Measurements from ENCODE around the gene OR5L2.
"Not testable (repeated sequence)": the region's sequence is repeated elsewhere in the genome, so short reads cannot be mapped to it uniquely, and the experiment has no call there.

Gene OR5L2

DNA sequence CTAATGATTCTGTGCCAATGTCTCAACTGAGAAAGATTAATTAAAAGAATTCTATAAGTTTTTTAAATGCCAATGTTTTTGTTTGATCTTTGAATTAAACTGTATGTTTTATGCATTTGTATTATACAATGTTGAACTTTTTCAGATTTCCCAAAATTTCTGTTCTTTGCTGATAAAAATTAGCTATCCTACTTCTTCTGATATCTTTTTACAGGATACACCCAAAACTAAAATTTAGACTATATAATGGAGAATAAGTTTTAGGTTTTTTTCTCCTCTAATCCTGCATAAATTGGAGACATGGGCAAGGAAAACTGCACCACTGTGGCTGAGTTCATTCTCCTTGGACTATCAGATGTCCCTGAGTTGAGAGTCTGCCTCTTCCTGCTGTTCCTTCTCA is at the start of gene OR5L2:
OR5L2 (plus strand) TSS at position 301 of the 400 bp plus-strand sequence; CDS start at position 301, 0 bp downstream.
- DNase-seq = no peak

DNA sequence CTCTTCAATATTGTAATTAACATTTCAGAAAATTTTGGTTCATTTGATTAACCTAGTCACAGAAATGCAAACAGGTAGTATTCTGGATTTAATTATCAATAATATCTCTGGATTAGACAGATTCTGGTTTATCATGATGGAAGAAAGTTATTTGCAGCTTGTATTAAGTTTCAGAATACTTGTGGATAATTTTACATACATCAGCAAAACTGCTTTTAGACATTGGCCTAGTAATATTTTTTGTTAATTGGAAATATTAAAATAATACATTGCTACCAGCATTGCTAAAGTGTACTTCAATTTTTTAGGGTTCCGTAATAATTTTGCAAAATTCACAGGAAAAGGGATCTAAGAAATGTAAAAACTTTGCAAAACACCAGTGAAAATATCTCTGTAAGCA is 35.4 kb upstream of the OR5L2 start:
- DNase-seq = no peak

DNA sequence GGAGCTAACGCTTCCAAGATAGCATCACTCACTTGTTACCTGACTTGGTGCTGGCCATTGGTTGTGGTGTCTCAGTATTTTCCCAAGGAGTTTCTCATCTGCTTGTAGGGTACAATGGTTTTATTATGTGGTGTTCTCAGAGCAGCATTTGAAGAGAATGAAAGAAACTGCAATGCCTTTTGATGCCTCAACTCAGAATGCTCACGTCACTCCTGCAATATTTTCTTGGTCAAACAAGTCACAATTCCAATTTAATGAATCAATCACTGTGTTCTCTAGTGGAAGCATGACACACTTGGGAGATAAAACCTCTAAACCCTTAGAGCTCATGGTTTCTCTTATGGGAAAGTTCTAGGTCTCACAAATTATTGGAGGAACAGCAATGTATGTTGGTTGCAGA is 33.7 kb upstream of the OR5L2 start:
- no peak for DNase-seq

DNA sequence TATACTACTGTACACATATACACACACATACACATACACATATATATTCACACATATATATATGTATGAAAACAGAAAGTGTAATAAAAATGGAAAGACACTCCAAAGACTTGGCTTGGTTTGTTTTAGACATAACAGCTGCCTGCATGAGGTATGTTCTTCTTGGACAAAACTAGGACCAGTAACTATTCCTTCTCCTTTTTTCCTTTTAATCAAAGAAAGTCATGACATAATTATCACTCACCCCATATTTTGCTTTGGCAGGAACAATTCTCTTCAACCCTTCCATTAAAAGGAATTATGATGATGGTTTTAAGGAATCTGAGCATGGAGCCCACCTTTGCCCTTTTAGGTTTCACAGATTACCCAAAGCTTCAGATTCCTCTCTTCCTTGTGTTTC is 31.8 kb upstream of the OR5L2 start, which contains the start of gene OR5D14:
OR5D14 (plus strand) TSS at position 301 of the 400 bp plus-strand sequence; CDS start at position 301, 0 bp downstream.
- DNase-seq = no peak

DNA sequence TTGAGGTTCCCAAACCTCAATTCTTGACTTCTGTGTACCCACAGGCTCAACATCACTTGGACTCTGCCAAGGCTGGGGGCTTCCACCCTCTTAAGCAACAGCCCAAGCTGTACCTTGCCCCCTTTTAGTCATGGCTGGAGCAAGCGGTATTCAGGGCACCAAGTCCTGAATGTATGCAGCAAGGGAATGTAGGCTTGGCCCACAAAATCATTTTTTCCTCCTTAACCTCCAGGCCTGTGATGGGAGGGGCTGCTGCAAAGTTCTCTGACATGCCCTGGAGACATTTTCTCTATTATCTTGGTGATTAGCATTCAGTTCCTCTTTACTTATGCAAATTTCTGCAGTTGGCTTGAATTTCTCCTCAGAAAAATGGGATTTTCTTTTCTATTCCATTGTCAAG is 20.8 kb upstream of the OR5L2 start:
- no peak for DNase-seq

DNA sequence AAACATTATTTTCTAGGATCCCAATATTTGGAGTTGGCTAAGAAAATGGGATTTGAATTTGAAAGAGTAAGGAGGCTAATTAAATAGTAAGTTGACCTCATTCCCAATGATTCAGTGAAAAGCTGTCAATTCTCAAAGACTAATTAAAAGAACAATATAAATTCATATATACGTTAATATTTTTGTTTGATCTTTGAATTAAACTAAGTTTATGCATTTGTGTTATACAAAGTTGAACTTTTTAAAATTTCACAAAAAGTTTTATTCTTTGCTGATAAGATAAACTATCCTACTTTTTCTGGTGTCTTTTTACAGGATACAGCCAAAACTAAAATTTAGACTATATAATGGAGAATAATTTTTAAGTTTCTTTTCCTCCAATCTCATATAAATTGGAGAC is 16.0 kb upstream of the OR5L2 start, which contains the start of gene OR5L1:
OR5L1 (plus strand) TSS at position 301 of the 400 bp plus-strand sequence. CDS start 100 bp downstream, outside the sequence.
- no peak for DNase-seq

DNA sequence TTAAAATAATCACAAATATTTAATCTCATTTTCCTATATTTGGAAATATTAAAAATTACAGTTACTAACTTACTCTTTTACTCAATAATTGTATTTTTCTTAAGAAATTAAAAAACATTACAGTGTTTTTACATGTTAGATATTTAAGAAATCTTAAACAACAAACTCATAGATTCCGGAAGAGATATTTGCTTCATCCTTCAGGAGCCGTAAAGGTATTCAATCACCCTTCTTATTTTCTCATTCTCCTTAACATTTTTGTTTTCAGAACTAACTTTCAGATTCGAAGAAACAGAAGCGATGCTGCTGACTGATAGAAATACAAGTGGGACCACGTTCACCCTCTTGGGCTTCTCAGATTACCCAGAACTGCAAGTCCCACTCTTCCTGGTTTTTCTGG is 7.7 kb upstream of the OR5L2 start, which contains the start of gene OR5D18:
OR5D18 (plus strand) TSS at position 301 of the 400 bp plus-strand sequence; CDS start at position 301, 0 bp downstream.
- DNase-seq = no peak

DNA sequence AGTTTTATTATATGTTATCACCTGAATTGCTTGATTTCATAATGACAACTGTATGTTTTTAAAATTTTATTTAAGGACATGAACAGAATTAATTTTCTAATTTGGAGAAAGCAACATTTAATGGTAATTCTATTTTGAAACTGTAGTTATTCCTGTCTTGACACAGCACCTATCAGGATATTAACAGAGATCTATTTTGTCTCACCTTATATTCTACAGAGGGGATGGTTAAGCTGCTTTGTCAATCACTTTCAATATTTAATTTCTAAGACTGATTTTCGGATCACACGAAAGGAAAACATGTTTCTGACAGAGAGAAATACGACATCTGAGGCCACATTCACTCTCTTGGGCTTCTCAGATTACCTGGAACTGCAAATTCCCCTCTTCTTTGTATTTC is 11.4 kb downstream of the OR5L2 start, which contains the start of gene OR5D16:
OR5D16 (plus strand) TSS at position 301 of the 400 bp plus-strand sequence; CDS start at position 301, 0 bp downstream.
- DNase-seq = no peak

DNA sequence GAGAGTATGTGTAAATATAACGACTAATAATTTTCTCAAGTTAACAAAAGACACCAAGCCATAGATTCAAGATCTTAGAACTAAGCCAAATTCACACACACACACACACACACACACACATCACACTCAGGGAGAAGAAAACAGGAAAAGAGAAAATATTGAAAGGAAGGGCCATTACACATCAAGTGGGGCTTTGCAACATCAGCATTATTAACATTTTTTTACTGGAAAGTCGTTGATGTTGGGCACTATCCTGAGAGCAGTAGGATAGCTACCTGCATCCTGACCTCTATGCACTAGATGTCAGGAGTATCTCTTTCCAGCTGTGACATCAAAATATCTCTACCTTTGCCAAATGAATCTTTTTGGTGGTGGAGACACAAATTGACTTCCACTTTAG is 20.4 kb downstream of the OR5L2 start:
- DNase-seq = no peak

DNA sequence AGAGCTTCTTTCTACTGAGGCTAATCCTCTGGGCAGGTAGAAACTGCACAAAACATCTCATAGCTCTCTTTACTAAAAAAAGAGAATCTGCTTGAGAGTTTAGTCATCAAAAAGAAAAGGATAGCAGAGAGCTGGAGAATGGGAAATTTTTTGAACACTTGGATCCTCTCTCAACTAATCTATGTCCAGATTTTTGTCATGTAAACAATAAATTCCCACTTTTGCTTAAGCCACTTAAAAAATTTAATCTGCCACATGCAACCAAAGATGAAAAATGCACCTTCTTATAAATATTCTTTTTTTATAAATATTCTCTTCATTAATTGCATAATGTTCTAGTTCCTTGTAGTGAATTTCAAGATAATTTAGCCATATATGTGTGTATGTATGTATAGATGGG is 22.0 kb downstream of the OR5L2 start:
- no peak for DNase-seq

DNA sequence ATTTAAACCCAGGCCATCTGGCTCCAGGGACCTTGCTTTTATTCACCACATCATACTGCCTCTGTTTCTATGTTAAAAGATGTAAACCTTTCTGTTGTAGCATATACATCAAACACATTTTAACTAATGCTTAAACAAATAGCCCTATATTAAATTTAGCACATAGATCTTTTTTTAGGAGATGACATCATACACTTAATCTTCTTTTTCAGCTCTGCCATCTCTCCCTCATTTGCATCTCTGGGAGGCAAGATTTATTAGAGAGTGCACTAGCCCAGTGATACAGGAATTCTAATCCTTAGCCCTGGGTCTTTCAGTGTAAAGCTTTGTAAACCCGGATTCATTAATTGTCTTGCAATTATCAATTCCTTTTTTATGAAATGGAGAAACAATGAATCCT is 25.1 kb downstream of the OR5L2 start:
- DNase-seq = no peak

DNA sequence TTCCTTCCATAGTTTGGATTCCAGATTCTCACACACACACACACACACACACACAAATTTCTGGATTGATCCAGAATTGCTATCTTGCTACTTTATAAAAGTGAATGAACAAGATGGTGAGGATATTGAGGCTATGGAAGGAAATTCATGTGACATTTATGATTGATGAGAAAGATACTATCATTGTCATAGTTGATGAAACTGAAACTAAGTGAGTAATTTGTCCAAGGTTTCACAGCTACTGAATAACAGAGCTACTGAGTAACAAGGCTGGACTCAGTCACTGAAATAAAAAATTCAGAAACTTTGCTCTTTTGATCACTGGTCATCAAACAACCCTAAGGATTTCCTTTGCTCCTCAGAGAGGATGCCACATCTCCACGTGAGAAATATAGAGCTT is 27.7 kb downstream of the OR5L2 start:
- DNase-seq = no peak

DNA sequence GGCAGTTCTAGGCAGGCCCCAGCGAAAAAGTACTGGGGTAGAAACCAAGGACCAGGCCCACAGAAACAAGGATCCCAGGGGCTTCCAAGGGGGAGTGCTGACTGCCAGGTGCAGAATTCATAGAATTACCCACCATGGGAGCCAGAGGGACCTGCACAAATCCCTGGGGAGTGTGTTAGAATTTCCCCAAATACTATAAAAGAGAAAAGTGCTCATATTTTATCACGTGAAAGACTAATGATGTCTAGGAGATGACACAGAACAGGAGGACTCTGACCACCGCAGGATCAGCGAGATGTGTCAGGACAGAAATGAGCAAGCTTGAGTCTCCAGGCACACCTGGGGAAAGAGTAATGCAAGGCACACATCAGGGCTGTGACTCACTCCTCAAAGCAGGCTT is 40.3 kb downstream of the OR5L2 start:
- DNase-seq = not testable (repeated sequence)

DNA sequence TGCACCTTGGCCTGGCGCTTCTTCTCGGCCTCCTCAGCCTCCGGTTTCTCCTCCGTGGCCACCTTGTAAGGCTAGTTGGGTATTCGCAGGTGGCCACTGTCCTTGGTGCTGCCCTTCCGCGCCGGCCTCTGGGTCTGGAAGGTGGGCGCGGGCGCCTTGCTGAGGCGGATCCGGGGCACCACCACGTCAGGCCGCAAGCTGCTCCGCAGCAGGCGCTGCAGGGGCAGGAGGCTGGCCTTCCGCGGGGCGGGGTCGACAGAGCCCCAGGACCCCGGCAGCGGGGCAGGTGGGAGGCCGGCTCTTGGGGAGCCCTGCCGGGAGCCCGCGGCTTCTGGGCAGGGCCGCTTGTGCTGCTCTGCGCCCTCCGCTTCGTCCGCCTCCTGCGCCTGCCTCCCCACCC is 45.7 kb downstream of the OR5L2 start:
- not testable (repeated sequence) for DNase-seq

DNA sequence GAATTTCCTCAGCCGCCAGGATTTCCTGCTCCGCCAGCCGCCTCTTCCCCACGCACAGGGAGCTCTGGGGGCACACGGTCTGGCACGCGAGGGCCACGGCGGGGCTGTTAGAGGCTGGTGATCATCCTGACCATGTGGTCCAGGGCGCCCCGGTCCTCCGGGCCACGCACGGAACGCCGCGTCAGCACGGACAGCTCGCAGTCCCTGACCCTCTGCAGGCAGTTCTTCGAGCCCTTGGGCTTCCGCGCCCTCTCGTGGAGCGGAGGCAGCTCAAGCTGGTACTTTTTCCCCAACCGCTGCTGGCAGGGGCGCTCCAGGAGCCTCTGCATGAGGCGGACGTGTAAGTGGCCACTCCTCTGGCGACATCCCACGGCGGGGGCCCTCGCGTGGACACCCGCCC is 46.1 kb downstream of the OR5L2 start:
- not testable (repeated sequence) for DNase-seq
